Stimulated activated CD8-positive, alpha-beta memory T cell treated with anti-CD3 and anti-CD28 coated beads, Interleukin-15, amount 100 ng/mL, for 48 hours (primary cell): ENCODE data around the gene GRN.
"Not testable (repeated sequence)": the region's sequence is repeated elsewhere in the genome, so short reads cannot be mapped to it uniquely, and the experiment has no call there.

ENCODE experiments used
- DNase-seq, 2 donors: peaks; one replicate each; pipeline ENCODE4 v3.0.0-alpha.2; 2020; ENCODE audit warnings: low read depth in 2 of 2

Gene GRN

DNA sequence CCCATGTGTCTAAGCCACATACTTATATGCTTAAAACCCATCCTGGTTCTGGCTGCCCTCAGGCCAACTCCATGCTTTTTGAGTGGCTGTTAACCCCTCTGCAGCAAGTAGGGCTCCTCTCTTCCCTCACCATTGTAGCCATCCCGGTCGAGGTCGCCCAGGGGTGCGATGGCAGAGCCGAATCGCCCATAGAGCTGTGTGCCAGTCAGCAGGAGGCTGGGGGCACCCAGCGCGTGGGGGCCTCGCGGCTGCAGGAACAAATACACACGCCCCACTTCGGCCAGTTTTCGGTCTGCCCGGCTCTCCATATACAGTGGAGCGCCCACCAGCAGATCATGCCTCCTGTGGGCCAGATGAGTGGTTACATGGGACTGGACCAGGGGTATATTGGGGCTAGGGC, 38.3 kb downstream of the GRN start:
- no peak for DNase-seq

GRCh38 chr17:44383861-44384260, 38.8 kb downstream of the GRN start:
- DNase-seq, result no peak

DNA sequence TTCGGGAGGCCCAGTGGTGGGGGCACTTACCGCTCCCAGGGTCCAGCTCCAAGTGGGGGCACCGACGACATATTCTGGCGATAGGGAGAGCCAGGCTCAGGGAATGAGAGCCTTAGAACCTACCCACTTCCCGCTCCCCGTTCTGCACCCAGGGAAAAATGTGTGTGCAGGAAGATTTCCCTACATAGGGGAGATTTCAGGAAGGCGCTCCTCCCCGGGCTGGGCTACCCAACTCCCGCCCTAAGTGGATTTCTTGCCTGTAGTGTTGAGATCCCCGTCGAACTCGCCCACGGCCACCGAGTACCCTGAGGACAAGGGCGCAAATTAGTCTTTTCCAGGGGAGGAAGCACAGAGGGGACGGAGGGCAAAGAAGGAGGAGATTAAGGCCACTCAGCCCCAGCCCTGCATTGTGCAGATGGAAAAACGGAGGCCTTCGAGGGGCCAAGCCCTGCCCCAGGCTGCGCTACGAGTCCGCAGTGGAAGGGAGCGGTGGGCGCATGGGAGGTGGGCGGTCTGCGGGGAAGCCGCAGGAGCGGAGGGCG, 39.2 kb downstream of the GRN start:
- DNase-seq, result no peak

- no peak for DNase-seq
These were observed 39.8 kb downstream of the GRN start for GRCh38 chr17:44384823-44385286.

- peak; percentile 69 to 81 for DNase-seq
These were observed 40.4 kb downstream of the GRN start for GRCh38 chr17:44385287-44386181.

DNA sequence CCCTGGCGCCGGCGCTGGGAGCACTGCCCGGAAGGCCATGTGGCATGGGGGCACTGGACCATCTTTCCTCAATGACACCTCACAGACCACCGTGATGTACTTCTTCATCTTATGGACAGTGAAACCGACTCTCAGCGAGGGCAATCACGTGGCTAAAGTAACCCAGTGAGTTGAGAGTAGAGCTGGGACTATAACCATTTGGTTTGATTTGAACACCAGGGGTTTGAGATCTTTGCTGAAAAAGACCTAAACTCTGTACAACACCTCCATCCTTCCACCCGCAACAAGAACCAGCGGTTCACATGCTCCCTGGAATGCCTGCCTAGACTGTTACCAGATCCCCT, 41.1 kb downstream of the GRN start:
- DNase-seq, result no peak

GRCh38 chr17:44387804-44388203, 42.7 kb downstream of the GRN start:
- DNase-seq, result no peak

DNA sequence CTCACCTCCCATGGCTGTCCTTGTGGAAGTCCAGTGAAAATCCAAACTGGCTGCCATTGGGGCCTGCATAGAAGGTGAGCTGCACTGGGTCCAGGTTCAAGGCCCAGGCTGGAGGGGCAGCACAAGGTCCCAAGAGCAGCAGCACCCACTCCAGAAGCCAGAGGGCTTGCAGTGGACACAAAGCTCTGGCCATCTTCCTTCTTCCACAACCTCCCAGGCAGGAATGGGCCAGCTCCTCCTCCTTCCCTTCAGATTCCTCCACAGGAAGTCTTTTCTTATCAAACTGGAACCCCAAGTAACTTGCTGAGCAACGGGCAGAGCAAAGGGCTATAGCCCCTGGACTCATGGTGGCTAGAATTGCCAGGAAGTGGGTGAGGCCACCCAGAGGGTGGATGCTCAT, 44.2 kb downstream of the GRN start, which contains the start of gene ITGA2B:
TSS of gene ITGA2B (minus strand) at position 369 of the 400 bp plus-strand sequence. CDS start at position 193, 176 bp downstream.
- no peak for DNase-seq

DNA sequence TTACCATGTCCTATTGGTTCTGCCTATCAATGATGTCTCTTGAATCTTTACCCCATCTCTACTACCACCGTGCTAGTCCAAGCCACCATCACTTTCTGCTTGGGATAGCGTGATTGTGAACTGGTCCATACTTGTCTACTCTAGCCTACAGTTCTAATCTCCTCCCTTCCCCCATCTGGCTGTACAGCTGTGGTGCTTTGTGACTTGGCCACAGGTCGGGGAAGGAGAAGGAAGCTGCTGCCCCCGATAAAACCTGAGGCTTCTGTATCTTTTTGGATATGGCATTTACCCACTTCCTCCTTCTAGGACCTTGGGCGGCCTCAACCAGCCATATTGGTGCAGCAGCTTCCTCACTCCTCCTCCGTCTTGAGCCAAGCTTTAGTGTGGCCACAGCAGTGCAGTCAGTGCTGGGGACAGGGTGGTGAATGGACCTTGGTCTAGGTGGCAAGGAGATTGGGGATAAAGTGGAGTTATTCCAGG, 44.7 kb downstream of the GRN start:
- DNase-seq, result no peak

DNA sequence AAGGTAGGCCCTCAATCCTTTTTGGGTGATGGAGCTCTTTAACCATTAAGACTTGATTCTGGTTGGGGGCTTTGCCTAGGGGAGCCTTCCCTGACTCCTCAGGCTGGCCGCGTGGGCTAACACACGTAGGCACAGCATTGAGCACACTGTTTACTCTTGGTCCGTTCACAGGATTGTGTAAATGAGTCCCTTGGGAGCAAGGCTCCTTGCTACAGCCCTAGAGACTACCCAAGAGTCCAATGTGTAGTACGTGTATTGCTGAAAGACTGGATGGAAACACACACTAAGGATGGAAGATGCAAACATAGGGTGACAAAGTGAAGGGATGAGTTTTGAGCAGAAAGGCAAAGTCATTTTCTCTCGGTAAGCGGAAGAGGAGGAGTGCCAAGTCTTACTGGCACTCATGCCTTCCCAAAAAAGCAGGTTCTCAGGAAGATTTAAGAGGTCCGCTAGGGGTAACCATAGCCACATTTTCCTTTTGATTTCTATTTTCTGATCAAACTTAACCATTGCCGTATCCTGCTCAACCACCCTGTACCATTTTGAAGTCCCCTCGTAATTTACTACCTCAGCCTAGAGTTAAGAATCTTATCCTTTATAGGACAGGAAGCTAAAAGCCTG, 45.3 kb downstream of the GRN start:
- no peak for DNase-seq

DNA sequence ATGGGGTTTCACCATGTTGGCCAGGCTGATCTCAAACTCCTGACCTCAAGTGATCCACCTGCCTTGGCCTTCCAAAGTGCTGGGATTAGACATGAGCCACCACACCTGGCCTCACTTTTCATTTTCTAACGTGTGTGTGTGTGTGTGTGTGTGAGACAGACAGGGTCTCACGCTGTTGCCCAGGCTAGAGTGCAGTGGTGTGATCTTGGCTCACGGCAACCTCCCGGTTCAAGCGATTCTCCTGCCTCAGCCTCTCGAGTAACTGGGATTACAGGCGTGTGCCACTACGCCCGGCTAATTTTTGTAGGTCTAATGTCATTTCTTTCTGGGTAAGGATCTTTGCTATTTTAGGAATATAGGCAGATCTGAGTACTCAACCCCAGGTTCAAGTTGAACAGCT, 49.0 kb downstream of the GRN start:
- DNase-seq, result not testable (repeated sequence)

DNA sequence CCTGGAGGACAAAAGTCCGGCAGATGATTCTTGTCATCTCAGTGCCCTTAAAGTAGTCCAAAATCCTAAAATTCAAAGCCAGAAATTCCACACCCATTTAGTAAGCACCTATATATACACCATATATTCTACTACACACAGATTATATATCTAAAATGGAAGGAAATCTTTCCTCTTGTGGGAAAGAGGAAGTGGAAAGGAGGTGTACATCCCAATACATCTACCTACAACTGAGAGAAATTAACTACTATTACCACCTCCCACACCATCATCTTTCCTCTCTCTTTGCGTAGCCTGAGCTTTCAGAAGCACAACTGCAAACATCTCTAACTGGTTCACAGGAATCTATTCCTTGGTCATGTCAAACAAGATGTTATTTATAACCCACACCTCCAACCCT, 49.7 kb downstream of the GRN start:
- no peak for DNase-seq

DNA sequence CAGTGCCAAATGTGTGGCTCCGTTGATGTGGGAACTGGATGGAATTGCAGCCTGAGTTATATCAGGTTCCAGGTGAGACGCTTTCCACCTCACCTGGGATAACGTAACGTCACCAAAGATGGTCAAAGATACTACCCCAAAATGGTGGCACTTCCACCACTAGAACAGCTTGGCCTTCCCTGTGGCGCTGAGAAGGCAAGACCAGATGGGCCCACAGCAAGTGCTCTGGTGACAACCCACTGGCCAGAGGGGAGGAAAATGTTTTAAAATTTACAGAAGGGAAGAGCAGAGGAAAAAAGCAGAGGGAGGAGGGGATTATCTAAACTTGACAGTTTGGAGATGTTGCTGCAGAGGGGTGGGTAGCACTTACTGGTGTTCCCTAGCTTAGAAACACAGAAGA, 51.8 kb downstream of the GRN start:
- no peak for DNase-seq

DNA sequence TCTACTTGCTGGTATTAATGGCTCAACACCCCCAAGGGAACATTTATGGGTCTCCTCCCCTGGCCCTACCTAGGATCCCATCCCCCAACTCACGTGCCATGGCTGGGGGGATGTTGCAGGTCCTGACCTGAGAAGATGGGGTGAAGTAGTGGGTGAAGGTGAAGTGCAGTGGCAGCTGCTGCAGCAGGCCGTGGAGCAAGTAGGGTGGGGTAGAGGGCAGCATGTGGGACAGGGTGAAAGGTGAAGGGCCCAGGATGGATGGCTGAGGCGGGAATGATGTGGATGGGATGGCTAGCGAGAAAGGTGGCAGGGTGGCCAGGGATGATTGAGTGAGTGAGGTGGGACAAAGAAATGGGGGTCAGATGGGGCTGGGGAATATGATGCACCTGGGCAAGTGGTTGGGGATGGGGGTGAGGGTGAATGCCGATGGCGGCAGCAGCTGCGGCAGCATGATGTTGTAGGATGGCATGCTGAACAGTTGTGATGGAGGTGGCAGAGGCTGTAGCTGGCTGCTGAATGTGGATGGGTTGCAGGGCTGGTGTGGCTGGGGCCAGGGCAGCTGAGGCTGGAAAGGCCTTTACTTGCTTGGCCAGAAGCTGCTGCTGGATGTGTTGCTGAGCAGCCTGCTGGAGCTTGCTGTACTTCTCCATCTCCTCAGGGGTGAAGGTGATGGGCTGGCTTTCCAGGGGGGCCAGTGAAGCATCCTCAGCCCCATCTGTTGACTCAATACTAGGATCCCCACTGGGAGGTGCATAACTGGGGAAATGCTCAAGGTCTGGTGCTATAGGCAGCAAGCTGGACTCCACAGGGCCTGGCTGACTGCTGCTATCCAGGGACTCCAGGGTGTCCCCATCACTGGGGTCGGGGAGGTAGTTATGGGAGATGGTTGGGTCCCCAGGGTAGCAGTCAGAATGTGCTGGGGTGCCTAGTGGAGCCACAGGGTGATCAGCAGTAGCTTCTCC, 52.7 kb downstream of the GRN start:
- no peak for DNase-seq

- DNase-seq, result no peak
These were observed 53.9 kb downstream of the GRN start for GRCh38 chr17:44398692-44399691.

GRCh38 chr17:44400226-44400847, 55.2 kb downstream of the GRN start:
- no peak for DNase-seq
